ENCODE measurements around the gene ITGB3.
"Not testable (repeated sequence)": the region's sequence is repeated elsewhere in the genome, so short reads cannot be mapped to it uniquely, and the experiment has no call there.

ITGB3 gene

DNA sequence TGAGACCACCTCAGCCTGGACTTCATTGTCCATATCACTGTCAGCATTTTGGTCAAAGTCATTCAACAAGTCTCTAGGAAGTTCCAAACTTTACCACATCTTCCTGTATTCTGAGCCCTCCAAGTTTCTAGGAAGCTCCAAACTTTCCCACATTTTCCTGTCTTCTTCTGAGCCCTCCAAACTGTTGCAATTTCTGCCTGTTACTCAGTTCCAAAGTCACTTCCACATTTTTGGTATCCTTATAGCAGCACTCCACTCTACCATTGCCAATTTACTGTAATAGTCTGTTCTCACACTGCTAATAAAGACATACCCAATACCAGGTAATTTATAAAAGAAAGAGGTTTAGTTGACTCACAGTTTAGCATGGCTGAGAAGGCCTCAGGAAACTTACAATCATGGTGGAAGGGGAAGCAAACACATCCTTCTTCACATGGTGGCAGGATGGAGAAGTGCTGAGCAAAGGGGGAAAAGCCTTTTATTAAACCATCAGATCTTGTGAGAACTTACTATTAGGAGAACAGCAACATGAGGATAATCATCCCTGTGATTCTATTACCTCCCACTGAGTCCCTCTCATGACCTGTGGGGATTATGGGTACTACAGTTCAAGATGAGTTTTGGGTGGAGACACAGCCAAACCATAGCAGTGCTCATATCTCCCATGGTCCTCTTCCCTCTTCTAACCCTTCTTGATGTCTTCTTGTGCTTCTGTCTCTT, 16.1 kb downstream of the ITGB3 start:
- DNase-seq (ENCODE audit: low read depth, low spot score); H3K4me3 ChIP-seq (ENCODE audit: low read length): not testable (repeated sequence)

GRCh38 chr17:47270946-47271705, 17.5 kb downstream of the ITGB3 start:
- H3K4me3 ChIP-seq (ENCODE audit: low read length) = no peak overlapping the region
- DNase-seq (ENCODE audit: low read depth, low spot score) = no peak

- no peak overlapping the region for H3K4me3 ChIP-seq (ENCODE audit: low read length)
- DNase-seq (ENCODE audit: low read depth, low spot score) = no peak
Measured at GRCh38 chr17:47272491-47272890, 18.9 kb downstream of the ITGB3 start.

- no peak for DNase-seq (ENCODE audit: low read depth, low spot score)
- H3K4me3 ChIP-seq (ENCODE audit: low read length) = no peak overlapping the region
Measured at GRCh38 chr17:47273245-47273644, 19.6 kb downstream of the ITGB3 start.

GRCh38 chr17:47274319-47275069, 20.9 kb downstream of the ITGB3 start:
- H3K4me3 ChIP-seq (ENCODE audit: low read length) = no peak overlapping the region
- no peak for DNase-seq (ENCODE audit: low read depth, low spot score)

DNA sequence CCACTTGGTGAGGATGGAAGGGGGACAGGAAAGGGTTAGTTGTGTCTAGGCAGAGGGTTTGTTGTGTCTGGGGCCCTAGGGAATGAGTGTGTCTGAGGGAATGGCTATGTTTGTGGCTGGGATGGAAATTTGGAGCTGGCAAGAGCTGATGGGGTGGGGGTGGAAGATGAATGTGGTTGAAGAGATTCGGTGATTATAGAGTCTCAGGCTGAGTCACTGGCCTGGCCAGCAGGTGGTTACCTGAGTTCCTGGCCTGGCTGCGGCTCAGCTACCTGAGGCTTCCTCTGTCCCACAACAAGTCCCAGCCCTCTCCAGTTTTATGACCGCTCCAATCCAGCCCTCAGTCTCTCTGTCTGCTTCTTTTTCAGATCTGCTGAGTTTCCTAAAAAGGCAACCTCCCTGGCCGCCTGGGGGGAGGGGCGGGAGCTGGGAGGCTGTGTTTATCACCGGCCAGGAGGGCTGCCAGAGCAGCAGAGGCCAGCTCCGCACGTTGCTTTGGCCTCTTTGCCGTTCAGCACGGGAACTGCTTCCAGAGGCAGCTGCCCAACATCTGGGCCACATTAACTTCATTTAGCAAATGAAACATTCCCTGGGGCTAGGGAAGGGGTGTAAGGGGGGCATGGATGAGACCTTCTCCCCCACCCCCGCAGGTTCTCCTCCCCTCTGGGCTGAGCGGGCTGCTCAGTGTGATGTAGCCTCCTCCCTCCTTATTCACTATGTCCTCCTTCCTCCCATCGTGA, 21.8 kb downstream of the ITGB3 start:
- DNase-seq (ENCODE audit: low read depth, low spot score) = no peak
- H3K4me3 ChIP-seq (ENCODE audit: low read length) = no peak overlapping the region

DNA sequence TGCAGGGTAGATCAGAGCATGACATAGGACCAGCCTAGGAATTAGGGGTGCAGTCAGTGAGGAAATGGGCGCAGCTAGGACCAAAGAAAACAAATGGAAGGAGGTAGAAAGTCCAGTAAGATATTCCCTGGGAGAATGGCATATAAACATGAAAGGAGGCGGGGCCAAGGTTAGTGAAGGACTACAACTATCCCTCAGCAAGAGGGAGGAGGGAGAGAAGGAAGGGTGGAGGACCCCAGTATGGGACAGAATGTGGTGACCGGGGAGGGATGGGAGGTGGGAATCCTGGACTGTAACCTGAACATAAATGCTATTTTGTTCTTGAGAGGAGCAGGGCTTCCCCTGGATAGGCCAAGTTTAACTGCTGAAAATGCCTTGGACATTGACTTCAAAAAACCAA, 22.8 kb downstream of the ITGB3 start:
- no peak overlapping the region for H3K4me3 ChIP-seq (ENCODE audit: low read length)
- no peak for DNase-seq (ENCODE audit: low read depth, low spot score)

DNA sequence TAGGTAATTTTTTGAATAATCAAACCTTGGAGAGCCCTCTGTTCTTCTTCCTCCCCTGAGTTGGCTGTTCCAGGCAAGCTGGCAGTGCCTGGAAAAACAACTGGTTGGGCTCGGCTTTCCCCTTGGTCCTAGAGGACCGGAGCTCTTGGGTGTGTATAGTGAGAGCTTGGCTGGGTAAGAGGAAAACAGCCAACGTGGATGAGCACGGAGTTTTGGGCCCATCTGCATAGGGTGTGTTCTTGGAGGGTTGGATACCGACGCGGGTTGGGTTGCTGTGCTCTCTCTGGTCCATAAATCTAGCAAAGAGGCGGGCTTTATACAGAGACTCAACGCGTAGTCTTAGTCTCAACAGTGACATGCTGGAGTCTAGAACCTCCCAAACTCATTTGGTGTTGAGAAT, 23.2 kb downstream of the ITGB3 start:
- H3K4me3 ChIP-seq (ENCODE audit: low read length) = no peak overlapping the region
- no peak for DNase-seq (ENCODE audit: low read depth, low spot score)

- H3K4me3 ChIP-seq (ENCODE audit: low read length) = no peak overlapping the region
- DNase-seq (ENCODE audit: low read depth, low spot score) = no peak
Measured at GRCh38 chr17:47277921-47278320, 24.3 kb downstream of the ITGB3 start.

DNA sequence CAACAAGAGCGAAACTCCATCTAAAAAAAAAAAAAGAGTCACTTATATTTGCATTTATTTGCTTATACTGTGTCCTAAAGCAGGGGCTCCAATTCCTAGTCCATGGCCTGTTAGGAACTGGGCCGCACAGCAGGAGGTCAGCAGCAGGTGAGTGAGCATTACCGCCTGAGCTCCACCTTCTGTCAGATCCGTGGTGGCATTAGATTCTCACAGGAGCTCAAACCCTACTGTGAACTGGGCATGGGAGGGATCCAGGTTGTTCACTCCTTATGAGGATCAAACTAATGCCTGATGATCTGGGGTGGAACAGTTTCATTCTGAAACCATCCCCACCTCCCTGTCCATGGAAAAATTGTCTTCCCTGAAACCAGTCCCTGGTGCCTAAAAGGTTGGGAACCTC, 24.9 kb downstream of the ITGB3 start:
- no peak for DNase-seq (ENCODE audit: low read depth, low spot score)
- no peak overlapping the region for H3K4me3 ChIP-seq (ENCODE audit: low read length)

- no peak overlapping the region for H3K4me3 ChIP-seq (ENCODE audit: low read length)
- no peak for DNase-seq (ENCODE audit: low read depth, low spot score)
Measured at GRCh38 chr17:47279062-47279801, 25.6 kb downstream of the ITGB3 start.

DNA sequence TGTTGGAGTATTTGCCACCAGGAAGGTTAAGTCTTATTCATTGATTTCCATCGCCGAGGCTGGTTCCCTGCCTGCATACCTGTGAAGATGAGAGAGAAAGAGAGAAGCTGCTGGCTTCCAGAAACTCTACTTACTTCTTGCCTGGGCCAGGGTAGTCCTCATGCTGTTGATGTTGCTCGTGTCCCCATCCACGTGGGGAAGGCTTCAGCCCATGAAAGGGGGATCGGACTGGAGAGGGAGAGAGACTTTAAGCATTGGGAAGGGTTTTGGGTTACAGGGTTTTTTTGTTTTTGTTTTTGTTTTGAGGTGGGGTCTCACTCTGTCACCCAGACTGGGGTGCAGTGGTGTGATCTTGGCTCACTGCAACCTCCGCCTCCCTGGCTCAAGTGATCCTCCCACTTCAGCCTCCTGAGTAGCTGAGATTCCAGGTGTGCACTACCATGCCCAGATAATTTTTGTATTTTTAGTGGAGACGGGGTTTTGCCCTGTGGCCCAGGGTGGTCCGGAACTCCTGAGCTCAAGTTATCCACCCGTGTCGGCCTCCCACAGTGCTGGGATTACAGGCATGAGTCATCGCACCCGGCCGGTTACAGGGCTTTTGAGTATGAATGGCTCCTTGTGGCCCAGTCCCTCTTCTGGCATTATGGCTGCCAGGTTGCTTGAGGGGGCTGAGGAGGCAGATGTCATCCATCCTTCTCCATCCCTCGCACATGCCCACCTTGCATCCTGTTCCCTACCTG, 26.6 kb downstream of the ITGB3 start:
- H3K4me3 ChIP-seq (ENCODE audit: low read length) = no peak overlapping the region
- no peak for DNase-seq (ENCODE audit: low read depth, low spot score)

GRCh38 chr17:47281216-47281615, 27.6 kb downstream of the ITGB3 start:
- DNase-seq (ENCODE audit: low read depth, low spot score) = no peak
- no peak overlapping the region for H3K4me3 ChIP-seq (ENCODE audit: low read length)

DNA sequence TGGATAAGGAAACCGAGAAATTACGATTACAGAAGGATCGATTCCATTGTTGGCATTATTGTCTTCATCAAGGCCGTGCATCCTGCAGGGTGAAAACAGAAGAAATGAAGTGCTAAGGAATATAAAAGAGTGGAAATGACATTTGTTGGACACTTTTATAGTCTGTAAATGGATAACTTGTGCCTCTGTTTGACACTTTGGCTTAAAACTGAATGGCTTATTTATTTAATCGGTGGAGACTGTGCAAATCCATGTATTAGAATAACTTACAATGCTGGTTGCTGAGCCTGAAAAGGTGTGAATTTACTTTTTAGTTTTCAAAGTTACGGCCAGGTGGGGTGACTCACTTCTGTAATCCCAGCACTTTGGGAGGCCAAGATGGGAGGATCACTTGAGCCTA, 31.4 kb downstream of the ITGB3 start:
- no peak overlapping the region for H3K4me3 ChIP-seq (ENCODE audit: low read length)
- no peak for DNase-seq (ENCODE audit: low read depth, low spot score)

- no peak for DNase-seq (ENCODE audit: low read depth, low spot score)
- no peak overlapping the region for H3K4me3 ChIP-seq (ENCODE audit: low read length)
Measured at GRCh38 chr17:47286198-47286914, 32.7 kb downstream of the ITGB3 start.

DNA sequence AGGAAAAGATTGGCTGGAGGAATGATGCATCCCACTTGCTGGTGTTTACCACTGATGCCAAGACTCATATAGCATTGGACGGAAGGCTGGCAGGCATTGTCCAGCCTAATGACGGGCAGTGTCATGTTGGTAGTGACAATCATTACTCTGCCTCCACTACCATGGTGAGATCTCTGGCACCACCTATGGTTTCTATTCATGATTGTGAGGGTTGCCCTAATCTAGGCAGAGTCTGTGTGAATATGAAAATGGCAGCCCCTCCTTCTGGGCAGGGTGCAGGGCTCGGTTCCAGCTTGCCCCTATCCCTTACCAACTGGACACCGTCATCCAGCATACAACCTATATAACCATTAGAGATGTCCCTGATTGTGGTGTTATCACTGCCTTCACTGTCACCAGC, 33.4 kb downstream of the ITGB3 start:
- no peak overlapping the region for H3K4me3 ChIP-seq (ENCODE audit: low read length)

GRCh38 chr17:47287639-47288038, 34.0 kb downstream of the ITGB3 start:
- H3K4me3 ChIP-seq (ENCODE audit: low read length) = no peak overlapping the region
- DNase-seq (ENCODE audit: low read depth, low spot score) = peak; percentile 29

More for the DNA sequence above, 33.4 kb downstream of the ITGB3 start:
- no peak for DNase-seq (ENCODE audit: low read depth, low spot score)
